ENCODE measurements around the gene LPCAT3.
A peak's percentile ranks its signal among the peaks of the same experiment; 100 is the strongest.

The LPCAT3 gene

GRCh38 chr12:6950811-6951540 is 67.3 kb downstream of the LPCAT3 start, which contains the start of gene PTPN6:
Gene PTPN6 (plus strand): TSS chr12:6951356. CDS start chr12:6951513, 157 bp downstream.
- DNase-seq, result peak; percentile 30

- DNase-seq, result no peak
These were observed 67.9 kb downstream of the LPCAT3 start for GRCh38 chr12:6950401-6950801.

GRCh38 chr12:6948873-6949594 is 69.2 kb downstream of the LPCAT3 start:
- DNase-seq, result no peak

GRCh38 chr12:6947615-6948014 is 70.7 kb downstream of the LPCAT3 start:
- no peak for DNase-seq

- DNase-seq, result no peak
These were observed 71.3 kb downstream of the LPCAT3 start for GRCh38 chr12:6946920-6947374.

GRCh38 chr12:6946033-6946919 is 72.0 kb downstream of the LPCAT3 start:
- no peak for DNase-seq

GRCh38 chr12:6945613-6946012 is 72.7 kb downstream of the LPCAT3 start:
- no peak for DNase-seq

GRCh38 chr12:6944381-6945186 is 73.7 kb downstream of the LPCAT3 start:
- peak; percentile 91 for DNase-seq

GRCh38 chr12:6943722-6944380 is 74.4 kb downstream of the LPCAT3 start, which contains the start of the genes C12orf57 and RNU7-1:
Gene C12orf57 (plus strand): TSS chr12:6944022. CDS start chr12:6944122, 100 bp downstream.
Gene RNU7-1 (plus strand): TSS chr12:6943816.
- DNase-seq, result peak; percentile 94

- peak; percentile 94 for DNase-seq
These were observed 74.9 kb downstream of the LPCAT3 start for GRCh38 chr12:6943389-6943721.

- no peak for DNase-seq
These were observed 76.0 kb downstream of the LPCAT3 start for GRCh38 chr12:6942331-6942665.

GRCh38 chr12:6941782-6942181 is 76.5 kb downstream of the LPCAT3 start:
- DNase-seq, result no peak

GRCh38 chr12:6941267-6941666 is 77.0 kb downstream of the LPCAT3 start:
- no peak for DNase-seq

GRCh38 chr12:6939191-6939540 is 79.1 kb downstream of the LPCAT3 start:
- DNase-seq, result no peak

GRCh38 chr12:6938353-6939190 is 79.7 kb downstream of the LPCAT3 start:
- no peak for DNase-seq

GRCh38 chr12:6937481-6938352 is 80.6 kb downstream of the LPCAT3 start:
- DNase-seq, result peak; percentile 94

GRCh38 chr12:6936636-6937480 is 81.4 kb downstream of the LPCAT3 start:
- DNase-seq, result peak; percentile 10

- no peak for DNase-seq
These were observed 82.1 kb downstream of the LPCAT3 start for GRCh38 chr12:6936194-6936635.
